ENCODE data around the gene ACTN4.

Gene ACTN4

GRCh38 chr19:38692458-38693379, 45.3 kb downstream of the ACTN4 start:
- Histone ChIP-seq H3K36me3 (ENCODE audit: control insufficient read depth, insufficient read depth, low read length) (peaks cover 13% of the 10 kb centered on the region), H3K27me3 (ENCODE audit: control insufficient read depth, insufficient read depth, low read length) (no peaks in the 10 kb centered on the region), H3K4me3 (ENCODE audit: low read depth, low read length) (no peak overlapping the region), H3K9me3 (ENCODE audit: control insufficient read depth, insufficient read depth, low read length) (no peaks in the 10 kb centered on the region), H3K4me1 (ENCODE audit: control insufficient read depth, insufficient read depth, low read length) (peaks cover 30% of the 10 kb centered on the region), H3K9ac (ENCODE audit: low read depth, low read length) (peak overlapping the region; percentile 43; the same call in 1 of the 2 replicates), H3K27ac (ENCODE audit: low read depth, low read length) (peak overlapping the region; percentile 87)

- Histone ChIP-seq H3K4me3 (ENCODE audit: low read depth, low read length) (no peak overlapping the region), H3K36me3 (ENCODE audit: control insufficient read depth, insufficient read depth, low read length) (peaks cover 13% of the 10 kb centered on the region), H3K9me3 (ENCODE audit: control insufficient read depth, insufficient read depth, low read length) (no peaks in the 10 kb centered on the region), H3K27me3 (ENCODE audit: control insufficient read depth, insufficient read depth, low read length) (no peaks in the 10 kb centered on the region), H3K9ac (ENCODE audit: low read depth, low read length) (peak overlapping the region; percentile 43; the same call in 1 of the 2 replicates), H3K27ac (ENCODE audit: low read depth, low read length) (peak overlapping the region; percentile 87), H3K4me1 (ENCODE audit: control insufficient read depth, insufficient read depth, low read length) (peaks cover 36% of the 10 kb centered on the region)
Observed at GRCh38 chr19:38693380-38694223, 46.2 kb downstream of the ACTN4 start.

- Histone ChIP-seq H3K4me3 (ENCODE audit: low read depth, low read length) (no peak overlapping the region), H3K4me1 (ENCODE audit: control insufficient read depth, insufficient read depth, low read length) (peaks cover 36% of the 10 kb centered on the region), H3K36me3 (ENCODE audit: control insufficient read depth, insufficient read depth, low read length) (peaks cover 20% of the 10 kb centered on the region), H3K27me3 (ENCODE audit: control insufficient read depth, insufficient read depth, low read length) (no peaks in the 10 kb centered on the region), H3K27ac (ENCODE audit: low read depth, low read length) (no peak overlapping the region), H3K9me3 (ENCODE audit: control insufficient read depth, insufficient read depth, low read length) (no peaks in the 10 kb centered on the region), H3K9ac (ENCODE audit: low read depth, low read length) (no peak overlapping the region)
Observed at GRCh38 chr19:38695317-38695683, 47.9 kb downstream of the ACTN4 start.

GRCh38 chr19:38695832-38696728, 48.6 kb downstream of the ACTN4 start:
- Histone ChIP-seq H3K9ac (ENCODE audit: low read depth, low read length) (no peak overlapping the region), H3K4me3 (ENCODE audit: low read depth, low read length) (no peak overlapping the region), H3K27me3 (ENCODE audit: control insufficient read depth, insufficient read depth, low read length) (no peaks in the 10 kb centered on the region), H3K9me3 (ENCODE audit: control insufficient read depth, insufficient read depth, low read length) (no peaks in the 10 kb centered on the region), H3K27ac (ENCODE audit: low read depth, low read length) (no peak overlapping the region), H3K4me1 (ENCODE audit: control insufficient read depth, insufficient read depth, low read length) (peaks cover 35% of the 10 kb centered on the region), H3K36me3 (ENCODE audit: control insufficient read depth, insufficient read depth, low read length) (peaks cover 28% of the 10 kb centered on the region)

- H3K4me1 ChIP-seq (ENCODE audit: control insufficient read depth, insufficient read depth, low read length) = peaks cover 35% of the 10 kb centered on the region
Observed at GRCh38 chr19:38696729-38697055, 49.2 kb downstream of the ACTN4 start.

GRCh38 chr19:38697197-38697596, 49.7 kb downstream of the ACTN4 start:
- peaks cover 35% of the 10 kb centered on the region for H3K4me1 ChIP-seq (ENCODE audit: control insufficient read depth, insufficient read depth, low read length)
- peaks cover 39% of the 10 kb centered on the region for H3K36me3 ChIP-seq (ENCODE audit: control insufficient read depth, insufficient read depth, low read length)
- H3K4me3 ChIP-seq (ENCODE audit: low read depth, low read length) = no peak overlapping the region
- no peaks in the 10 kb centered on the region for H3K9me3 ChIP-seq (ENCODE audit: control insufficient read depth, insufficient read depth, low read length)
- no peaks in the 10 kb centered on the region for H3K27me3 ChIP-seq (ENCODE audit: control insufficient read depth, insufficient read depth, low read length)
- H3K9ac ChIP-seq (ENCODE audit: low read depth, low read length) = no peak overlapping the region
- no peak overlapping the region for H3K27ac ChIP-seq (ENCODE audit: low read depth, low read length)

More at GRCh38 chr19:38696729-38697055, 49.2 kb downstream of the ACTN4 start:
- H3K27me3 ChIP-seq (ENCODE audit: control insufficient read depth, insufficient read depth, low read length) = no peaks in the 10 kb centered on the region
- peaks cover 34% of the 10 kb centered on the region for H3K36me3 ChIP-seq (ENCODE audit: control insufficient read depth, insufficient read depth, low read length)
- no peaks in the 10 kb centered on the region for H3K9me3 ChIP-seq (ENCODE audit: control insufficient read depth, insufficient read depth, low read length)
- H3K27ac ChIP-seq (ENCODE audit: low read depth, low read length) = no peak overlapping the region
- H3K9ac ChIP-seq (ENCODE audit: low read depth, low read length) = no peak overlapping the region
- no peak overlapping the region for H3K4me3 ChIP-seq (ENCODE audit: low read depth, low read length)

- Histone ChIP-seq H3K9ac (ENCODE audit: low read depth, low read length) (no peak overlapping the region), H3K27ac (ENCODE audit: low read depth, low read length) (no peak overlapping the region), H3K4me3 (ENCODE audit: low read depth, low read length) (no peak overlapping the region), H3K4me1 (ENCODE audit: control insufficient read depth, insufficient read depth, low read length) (peaks cover 32% of the 10 kb centered on the region), H3K27me3 (ENCODE audit: control insufficient read depth, insufficient read depth, low read length) (no peaks in the 10 kb centered on the region), H3K9me3 (ENCODE audit: control insufficient read depth, insufficient read depth, low read length) (no peaks in the 10 kb centered on the region), H3K36me3 (ENCODE audit: control insufficient read depth, insufficient read depth, low read length) (peaks cover 44% of the 10 kb centered on the region)
Observed at GRCh38 chr19:38697641-38698071, 50.2 kb downstream of the ACTN4 start.

- no peak overlapping the region for H3K9ac ChIP-seq (ENCODE audit: low read depth, low read length)
- H3K27ac ChIP-seq (ENCODE audit: low read depth, low read length) = no peak overlapping the region
- H3K4me3 ChIP-seq (ENCODE audit: low read depth, low read length) = no peak overlapping the region
- no peaks in the 10 kb centered on the region for H3K27me3 ChIP-seq (ENCODE audit: control insufficient read depth, insufficient read depth, low read length)
- H3K4me1 ChIP-seq (ENCODE audit: control insufficient read depth, insufficient read depth, low read length) = peaks cover 24% of the 10 kb centered on the region
- H3K9me3 ChIP-seq (ENCODE audit: control insufficient read depth, insufficient read depth, low read length) = no peaks in the 10 kb centered on the region
- peaks cover 50% of the 10 kb centered on the region for H3K36me3 ChIP-seq (ENCODE audit: control insufficient read depth, insufficient read depth, low read length)
Observed at GRCh38 chr19:38698225-38699026, 51.0 kb downstream of the ACTN4 start.

GRCh38 chr19:38699027-38699346, 51.5 kb downstream of the ACTN4 start:
- Histone ChIP-seq H3K27me3 (ENCODE audit: control insufficient read depth, insufficient read depth, low read length) (no peaks in the 10 kb centered on the region), H3K9ac (ENCODE audit: low read depth, low read length) (no peak overlapping the region), H3K36me3 (ENCODE audit: control insufficient read depth, insufficient read depth, low read length) (peaks cover 53% of the 10 kb centered on the region), H3K4me3 (ENCODE audit: low read depth, low read length) (no peak overlapping the region), H3K27ac (ENCODE audit: low read depth, low read length) (no peak overlapping the region), H3K4me1 (ENCODE audit: control insufficient read depth, insufficient read depth, low read length) (peaks cover 18% of the 10 kb centered on the region), H3K9me3 (ENCODE audit: control insufficient read depth, insufficient read depth, low read length) (no peaks in the 10 kb centered on the region)
